HCT116 (cell line): ENCODE measurements around the gene CCDC134. TPM values are rescaled to one million over a fixed set of nuclear protein-coding genes. Genes with fewer than 3 reads are reported as not detected.
"Not testable (repeated sequence)": the region's sequence is repeated elsewhere in the genome, so short reads cannot be mapped to it uniquely, and the experiment has no call there.

Experiments used
- ATAC-seq: fragments of 200-7000 bp; cut with Tn5 transposase; 2 replicates; pipeline ENCODE4 v1.9.1; 2020; ENCODE audit warnings: mild to moderate bottlenecking, moderate library complexity
- BruUV-seq: library from RNA; stranded (reverse); fragments of 400-500 nt; replicated peaks from 2 replicates; lab custom pipeline; 2021; lab: Mats Ljungman, UMichigan
- CTCF ChIA-PET: fragments of 300-600 bp; sonication (Branson Sonifier 250); formaldehyde crosslinking; loops from one replicate; lab custom pipeline; 2021; ENCODE audit warnings: antibody characterized with exemption; lab: Charles Lee
- POLR2A ChIA-PET: fragments of 300-600, 350-600 bp; sonication (Branson Sonifier 250); formaldehyde crosslinking; loops from one replicate; lab custom pipeline; 2021; ENCODE audit warnings: antibody characterized with exemption; lab: Charles Lee
- RAD21 ChIA-PET, 2 experiments: fragments of 300-600 bp; sonication (Branson Sonifier 250); formaldehyde crosslinking; loops; one replicate each; lab custom pipeline; 2023; ENCODE audit warnings: low total read pairs in 2 of 2; ENCODE audit not compliant: uncharacterized antibody in 2 of 2, unreplicated experiment in 2 of 2, low non-redundant PET in 1 of 2; lab: Charles Lee
- DNase-seq: peaks from one replicate; pipeline ENCODE4 v3.0.0-alpha.2; 2010; ENCODE audit warnings: low read depth, low spot score
- H2AFZ ChIP-seq: fragments of 200-600 bp; shearing (Covaris generic), sonication (generic); 2 replicates; pipeline ENCODE4 v1.6.1; 2017; ENCODE audit warnings: low read depth, mixed run types, mixed read lengths, antibody characterized with exemption, low read length; ENCODE audit not compliant: poor library complexity, severe bottlenecking
- H3K27ac ChIP-seq: 2 replicates; pipeline ENCODE4 v1.5.1; 2012; ENCODE audit warnings: low read depth, low read length
- H3K27me3 ChIP-seq: fragments of 200-600 bp; sonication (generic); 2 replicates; pipeline ENCODE4 v1.6.1; 2016; ENCODE audit warnings: mixed run types, low read length, mixed read lengths; ENCODE audit not compliant: insufficient read depth
- H3K36me3 ChIP-seq, 2 experiments: fragments of 200-500 bp in 1 of 2; fragments of 200-600 bp in 1 of 2; sonication (Bioruptor generic) in 1 of 2; sonication (generic) in 1 of 2; 2 replicates each; pipeline versions ENCODE4 v1.5.1 to v1.6.1; 2014 to 2016; ENCODE audit warnings: low read length in 2 of 2, inconsistent platforms in 1 of 2, mixed read lengths in 1 of 2, mixed run types in 1 of 2; ENCODE audit not compliant: insufficient read depth in 2 of 2, control insufficient read depth in 1 of 2
- H3K4me1 ChIP-seq, 2 experiments: fragments of 200-600 bp in 1 of 2; sonication (generic) in 1 of 2; 2 replicates each; pipeline versions ENCODE4 v1.5.1 to v1.6.1; 2012 to 2017; ENCODE audit warnings: low read length in 2 of 2, inconsistent platforms in 1 of 2, mild to moderate bottlenecking in 1 of 2, mixed read lengths in 1 of 2, mixed run types in 1 of 2, moderate library complexity in 1 of 2; ENCODE audit not compliant: insufficient read depth in 2 of 2, control insufficient read depth in 1 of 2
- H3K4me2 ChIP-seq: fragments of 200-600 bp; sonication (generic); 2 replicates; pipeline ENCODE4 v1.6.1; 2017; ENCODE audit warnings: mixed run types, low read length, mixed read lengths
- H3K4me3 ChIP-seq, 2 experiments: fragments of 200-600 bp in 1 of 2; sonication (generic) in 1 of 2; replicated peaks in 1 of 2; 2 replicates each; pipeline ENCODE4 v1.5.1; 2011 to 2016; ENCODE audit warnings: low read length in 2 of 2, control low read depth in 1 of 2, low read depth in 1 of 2, mild to moderate bottlenecking in 1 of 2, mixed read lengths in 1 of 2, mixed run types in 1 of 2
- H3K79me2 ChIP-seq: fragments of 200-600 bp; sonication (generic); 2 replicates; pipeline ENCODE4 v1.6.1; 2017; ENCODE audit warnings: mild to moderate bottlenecking, mixed run types, low read length, moderate library complexity, mixed read lengths; ENCODE audit not compliant: insufficient read depth
- H3K9ac ChIP-seq: fragments of 200-600 bp; sonication (generic); 2 replicates; pipeline ENCODE4 v1.6.1; 2016; ENCODE audit warnings: low read length, mixed read lengths
- H3K9me2 ChIP-seq: fragments of 200-600 bp; sonication (generic), shearing (Covaris generic); 2 replicates; pipeline ENCODE4 v1.6.1; 2017; ENCODE audit warnings: mixed run types, mild to moderate bottlenecking, moderate library complexity; ENCODE audit not compliant: insufficient read depth
- H3K9me3 ChIP-seq, 2 experiments: fragments of 200-500 bp in 1 of 2; fragments of 200-600 bp in 1 of 2; sonication (Bioruptor generic) in 1 of 2; sonication (generic) in 1 of 2; 2 replicates each; pipeline ENCODE4 v1.6.1; 2014 to 2017; ENCODE audit warnings: low read length in 2 of 2, mixed read lengths in 2 of 2, inconsistent platforms in 1 of 2, low read depth in 1 of 2, mild to moderate bottlenecking in 1 of 2, mixed run types in 1 of 2, moderate library complexity in 1 of 2; ENCODE audit not compliant: control insufficient read depth in 1 of 2, insufficient read depth in 1 of 2
- H4K20me1 ChIP-seq: fragments of 200-600 bp; sonication (generic), shearing (Covaris generic); 2 replicates; pipeline ENCODE4 v1.6.1; 2017; ENCODE audit warnings: mixed run types, mild to moderate bottlenecking, moderate library complexity; ENCODE audit not compliant: insufficient read depth
- CBX3 ChIP-seq: IDR thresholded peaks from 2 replicates; pipeline ENCODE4 v1.6.1; 2012; ENCODE audit warnings: low read depth
- CEBPB ChIP-seq: IDR thresholded peaks from 2 replicates; pipeline ENCODE4 v1.6.1; 2012; ENCODE audit warnings: low read depth
- EGR1 ChIP-seq: IDR thresholded peaks from 2 replicates; pipeline ENCODE4 v1.6.1; 2012; ENCODE audit warnings: low read depth
- EZH2phosphoT487 ChIP-seq: fragments of 200-600 bp; IDR thresholded peaks from 2 replicates; pipeline ENCODE4 v1.6.1; 2018; ENCODE audit warnings: antibody characterized with exemption, borderline replicate concordance
- FOSL1 ChIP-seq: IDR thresholded peaks from 2 replicates; pipeline ENCODE4 v1.6.1; 2012; ENCODE audit warnings: low read depth
- JUND ChIP-seq: IDR thresholded peaks from 2 replicates; pipeline ENCODE4 v1.6.1; 2012
- POLR2A ChIP-seq: IDR thresholded peaks from 2 replicates; pipeline ENCODE4 v1.7.0; 2011; ENCODE audit warnings: borderline replicate concordance; ENCODE audit not compliant: insufficient read depth, insufficient read length; ENCODE audit errors: extremely low read depth
- TCF7L2 ChIP-seq: IDR thresholded peaks from 2 replicates; pipeline ENCODE4 v1.7.0; 2011; ENCODE audit warnings: borderline replicate concordance, inconsistent platforms; ENCODE audit not compliant: insufficient read depth, insufficient read length; ENCODE audit errors: extremely low read depth
- YY1 ChIP-seq: IDR thresholded peaks from 2 replicates; pipeline ENCODE4 v1.6.1; 2011; ENCODE audit warnings: low read length, low read depth, moderate library complexity, mild to moderate bottlenecking; ENCODE audit not compliant: insufficient replicate concordance; ENCODE audit errors: extremely low read depth
- ZNF274 ChIP-seq: fragments of 200-500 bp; sonication (Bioruptor generic); IDR thresholded peaks from 2 replicates; pipeline ENCODE4 v1.6.1; 2014; ENCODE audit warnings: mild to moderate bottlenecking, low read depth, low read length, inconsistent platforms
- intact Hi-C: fragments of 100-400 bp; cut with micrococcal nuclease; formaldehyde crosslinking; loops from 2 replicates; pipeline ENCODE4 v1.10.0; 2022
- total RNA-seq: library from RNA; stranded (reverse); gene quantifications from one replicate; pipeline ENCODE4 v1.2.1, GENCODE V29; 2021; ENCODE audit not compliant: unreplicated experiment
- TF ChIP-seq, protein P1 (sequence below), 3 experiments: fragments of 200-600 bp in 1 of 3; sonication (generic) in 1 of 3; IDR thresholded peaks in 2 of 3; conservative IDR thresholded peaks in 1 of 3; 2 replicates each; pipeline ENCODE4 v1.5.1; 2012 to 2017; ENCODE audit warnings: low read depth in 2 of 3, low read length in 2 of 3, antibody characterized with exemption in 1 of 3, borderline replicate concordance in 1 of 3, control low read depth in 1 of 3, mild to moderate bottlenecking in 1 of 3, mixed read lengths in 1 of 3, mixed run types in 1 of 3, moderate library complexity in 1 of 3; ENCODE audit not compliant: insufficient read depth in 1 of 3
- TF ChIP-seq, protein P2 (sequence below): IDR thresholded peaks from 2 replicates; pipeline ENCODE4 v1.6.1; 2012

Gene CCDC134
- total RNA-seq, 1 experiment from 2014 or later, result 15.8 TPM

DNA sequence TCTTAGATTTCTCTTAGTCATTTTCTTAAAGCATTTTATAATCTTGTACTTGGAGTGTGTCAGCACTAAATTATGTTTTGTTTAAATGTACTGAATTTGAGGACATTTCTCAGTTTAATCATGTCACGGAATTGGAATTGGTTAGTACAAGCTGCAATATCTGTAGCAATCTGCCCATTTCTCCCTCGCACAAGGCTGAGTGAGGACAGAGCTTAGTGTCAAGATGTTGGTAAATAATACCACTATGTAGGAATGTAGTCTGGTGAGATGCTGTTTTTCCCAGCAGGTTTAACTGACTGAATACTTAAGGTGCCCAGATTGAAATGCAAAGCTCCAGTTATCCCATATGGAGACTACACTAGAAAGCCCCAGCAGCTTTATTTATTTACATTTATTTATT, 63.0 kb downstream of the CCDC134 start:
- TF ChIP-seq, protein P1, sequence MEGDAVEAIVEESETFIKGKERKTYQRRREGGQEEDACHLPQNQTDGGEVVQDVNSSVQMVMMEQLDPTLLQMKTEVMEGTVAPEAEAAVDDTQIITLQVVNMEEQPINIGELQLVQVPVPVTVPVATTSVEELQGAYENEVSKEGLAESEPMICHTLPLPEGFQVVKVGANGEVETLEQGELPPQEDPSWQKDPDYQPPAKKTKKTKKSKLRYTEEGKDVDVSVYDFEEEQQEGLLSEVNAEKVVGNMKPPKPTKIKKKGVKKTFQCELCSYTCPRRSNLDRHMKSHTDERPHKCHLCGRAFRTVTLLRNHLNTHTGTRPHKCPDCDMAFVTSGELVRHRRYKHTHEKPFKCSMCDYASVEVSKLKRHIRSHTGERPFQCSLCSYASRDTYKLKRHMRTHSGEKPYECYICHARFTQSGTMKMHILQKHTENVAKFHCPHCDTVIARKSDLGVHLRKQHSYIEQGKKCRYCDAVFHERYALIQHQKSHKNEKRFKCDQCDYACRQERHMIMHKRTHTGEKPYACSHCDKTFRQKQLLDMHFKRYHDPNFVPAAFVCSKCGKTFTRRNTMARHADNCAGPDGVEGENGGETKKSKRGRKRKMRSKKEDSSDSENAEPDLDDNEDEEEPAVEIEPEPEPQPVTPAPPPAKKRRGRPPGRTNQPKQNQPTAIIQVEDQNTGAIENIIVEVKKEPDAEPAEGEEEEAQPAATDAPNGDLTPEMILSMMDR (IDR thresholded peaks at IDR 0.05 in 2 of 3, conservative IDR thresholded peaks at IDR 0.05 in 1 of 3; ENCODE audit: borderline replicate concordance in 1 of 3, insufficient read depth in 1 of 3, low read depth in 2 of 3, low read length in 2 of 3), result no peak
- TF ChIP-seq CBX3, result no peak
- TF ChIP-seq FOSL1, result no peak
- TF ChIP-seq EZH2phosphoT487, result no peak
- TF ChIP-seq ZNF274, result no peak
- TF ChIP-seq CEBPB, result no peak
- Histone ChIP-seq H4K20me1 (peaks cover 4% of the 10 kb centered on the region; the same call in 1 of the 2 replicates), H3K4me2 (no peak overlapping the region), H3K27ac (no peak overlapping the region), H3K9ac (no peak overlapping the region), H3K4me3 (no peak overlapping the region), H3K36me3 (peaks cover 3 to 5% of the 10 kb centered on the region in 2 experiments; a peak in 2 of 4 replicates), H3K9me2 (no peaks in the 10 kb centered on the region), H2AFZ (no peak overlapping the region), H3K27me3 (no peaks in the 10 kb centered on the region), H3K9me3 (no peaks in the 10 kb centered on the region), H3K4me1 (peaks cover 8 to 9% of the 10 kb centered on the region in 2 experiments; a peak in 3 of 4 replicates), H3K79me2 (peaks cover 69% of the 10 kb centered on the region)
- ChIA-PET RAD21 (no interaction called here), CTCF (interaction anchor here (1.0 kb wide), 1 partner anchor 117 kb away, joined by 3 read pairs; no protein-coding TSS in a partner anchor), POLR2A (no interaction called here)
- intact Hi-C loops, result no loop called here
- DNase-seq (no peak), ATAC-seq (no peak)
- no TSS peak for BruUV-seq

DNA sequence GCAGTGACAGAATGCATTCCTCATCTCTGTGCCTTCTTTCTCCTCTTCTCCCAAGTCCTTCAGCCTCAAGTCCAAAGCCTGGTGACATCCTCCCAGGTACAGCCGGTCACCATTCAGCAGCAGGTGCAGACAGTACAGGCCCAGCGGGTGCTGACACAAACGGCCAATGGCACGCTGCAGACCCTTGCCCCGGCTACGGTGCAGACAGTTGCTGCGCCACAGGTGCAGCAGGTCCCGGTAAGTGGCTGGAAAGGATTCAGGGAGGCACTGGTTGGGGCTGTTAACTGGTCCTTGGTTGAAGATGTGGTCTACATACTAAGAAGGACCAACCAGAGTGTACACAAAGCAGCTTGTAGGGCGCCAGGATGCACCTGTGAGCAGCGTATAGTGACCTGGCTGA, 68.1 kb downstream of the CCDC134 start:
- Histone ChIP-seq H3K9ac (no peak overlapping the region), H3K4me2 (no peak overlapping the region), H3K4me1 (no peaks in the 10 kb centered on the region), H4K20me1 (no peaks in the 10 kb centered on the region), H3K4me3 (no peak overlapping the region), H3K79me2 (peaks cover 21% of the 10 kb centered on the region), H2AFZ (no peak overlapping the region), H3K9me3 (no peaks in the 10 kb centered on the region), H3K36me3 (peaks cover 16 to 24% of the 10 kb centered on the region in 2 experiments; a peak in 3 of 4 replicates), H3K27me3 (no peaks in the 10 kb centered on the region), H3K9me2 (no peaks in the 10 kb centered on the region), H3K27ac (no peak overlapping the region)
- RAD21 ChIA-PET, result no interaction called here
- intact Hi-C loops, result no loop called here
- POLR2A ChIA-PET, result no interaction called here
- BruUV-seq, result no TSS peak
- no peak for TF ChIP-seq EGR1
- no peak for TF ChIP-seq JUND
- no peak for TF ChIP-seq TCF7L2
- TF ChIP-seq POLR2A, result no peak
- TF ChIP-seq FOSL1, result no peak
- TF ChIP-seq, protein P2, sequence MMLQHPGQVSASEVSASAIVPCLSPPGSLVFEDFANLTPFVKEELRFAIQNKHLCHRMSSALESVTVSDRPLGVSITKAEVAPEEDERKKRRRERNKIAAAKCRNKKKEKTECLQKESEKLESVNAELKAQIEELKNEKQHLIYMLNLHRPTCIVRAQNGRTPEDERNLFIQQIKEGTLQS, result no peak
- no peak for TF ChIP-seq YY1
- ATAC-seq (no peak), DNase-seq (no peak)
- CTCF ChIA-PET, result no interaction called here

DNA sequence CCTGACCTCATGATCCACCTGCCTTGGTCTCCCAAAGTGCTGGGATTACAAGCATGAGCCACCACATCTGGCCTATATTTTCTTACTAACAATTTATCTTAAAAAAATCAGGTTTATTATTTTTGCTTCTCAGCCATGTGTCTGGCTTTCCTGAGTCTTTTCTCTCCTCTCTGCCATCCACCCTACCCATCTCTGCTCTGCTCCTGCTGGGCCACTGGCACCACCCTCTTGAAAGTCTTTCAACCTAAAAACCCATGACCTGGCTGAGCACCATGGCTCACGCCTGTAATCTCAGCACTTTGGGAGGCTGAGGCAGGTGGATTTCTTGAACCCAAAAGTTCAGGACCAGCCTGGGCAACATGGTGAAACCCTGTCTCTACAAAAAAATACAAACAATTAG, 69.6 kb downstream of the CCDC134 start:
- H2AFZ ChIP-seq, DNase-seq, H3K4me1 ChIP-seq, H3K27me3 ChIP-seq, H3K4me3 ChIP-seq, RAD21 ChIA-PET, H3K27ac ChIP-seq, H3K9me2 ChIP-seq, H3K4me2 ChIP-seq, ATAC-seq, H3K79me2 ChIP-seq, H3K9me3 ChIP-seq, intact Hi-C loops, H3K9ac ChIP-seq, H4K20me1 ChIP-seq, BruUV-seq, POLR2A ChIA-PET, CTCF ChIA-PET: not testable (repeated sequence)
- peaks cover 20 to 31% of the 10 kb centered on the region in 2 experiments; a peak in 3 of 4 replicates for H3K36me3 ChIP-seq
